HUES64 (cell line): ENCODE results near the gene YTHDF1.

ENCODE experiments used
- H3K27ac ChIP-seq: 2 replicates; pipeline ENCODE4 v1.7.0; 2013; ENCODE audit warnings: low read depth, low read length, inconsistent platforms
- H3K27me3 ChIP-seq: 2 replicates; pipeline ENCODE4 v1.6.1; 2013; ENCODE audit warnings: mild to moderate bottlenecking, low read length; ENCODE audit not compliant: insufficient read depth
- H3K36me3 ChIP-seq: 2 replicates; pipeline ENCODE4 v1.6.1; 2013; ENCODE audit warnings: mild to moderate bottlenecking, low read length; ENCODE audit not compliant: insufficient read depth
- H3K4me1 ChIP-seq: 2 replicates; pipeline ENCODE4 v1.6.1; 2013; ENCODE audit warnings: mild to moderate bottlenecking, low read length, moderate library complexity; ENCODE audit not compliant: insufficient read depth
- H3K4me3 ChIP-seq: 2 replicates; pipeline ENCODE4 v1.5.1; 2013; ENCODE audit warnings: mild to moderate bottlenecking, low read length, moderate library complexity
- H3K9ac ChIP-seq: 2 replicates; pipeline ENCODE4 v1.6.1; 2013; ENCODE audit warnings: mild to moderate bottlenecking, low read depth, low read length
- H3K9me3 ChIP-seq: 2 replicates; pipeline ENCODE4 v1.6.1; 2013; ENCODE audit warnings: low read depth, low read length; ENCODE audit not compliant: insufficient read depth
- WGBS: fragments of 150-250, 120-280 bp; methylation state at CpG from one replicate; pipeline ENCODE4 v1.1.7; 2013; ENCODE audit warnings: missing lambda C conversion rate; 5-methylcytosine and 5-hydroxymethylcytosine counted together

The YTHDF1 gene

DNA sequence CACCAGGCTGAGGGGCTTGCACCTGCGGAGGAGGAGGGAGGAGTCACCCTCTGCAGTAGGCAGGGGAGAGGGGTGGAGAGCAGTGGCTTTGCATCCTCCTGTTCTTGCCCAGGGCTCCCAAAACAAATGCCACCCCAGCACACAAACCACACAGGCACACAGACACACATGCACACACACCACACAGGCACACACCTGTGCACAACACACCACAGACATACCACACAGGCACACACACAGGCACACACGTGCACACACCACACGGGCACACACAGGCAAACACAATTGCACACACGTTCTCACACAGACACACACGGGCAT lies 26.6 kb downstream of the YTHDF1 start:
- no peaks in the 10 kb centered on the region for H3K9me3 ChIP-seq
- 88% methylated on average over 4 of the region's 5 CpGs for WGBS
- H3K4me3 ChIP-seq: no peak overlapping the region
- H3K9ac ChIP-seq: no peak overlapping the region
- H3K27me3 ChIP-seq: no peaks in the 10 kb centered on the region
- H3K36me3 ChIP-seq: no peaks in the 10 kb centered on the region
- no peak overlapping the region for H3K27ac ChIP-seq
- H3K4me1 ChIP-seq: peaks cover 4% of the 10 kb centered on the region; the same call in 1 of the 2 replicates

DNA sequence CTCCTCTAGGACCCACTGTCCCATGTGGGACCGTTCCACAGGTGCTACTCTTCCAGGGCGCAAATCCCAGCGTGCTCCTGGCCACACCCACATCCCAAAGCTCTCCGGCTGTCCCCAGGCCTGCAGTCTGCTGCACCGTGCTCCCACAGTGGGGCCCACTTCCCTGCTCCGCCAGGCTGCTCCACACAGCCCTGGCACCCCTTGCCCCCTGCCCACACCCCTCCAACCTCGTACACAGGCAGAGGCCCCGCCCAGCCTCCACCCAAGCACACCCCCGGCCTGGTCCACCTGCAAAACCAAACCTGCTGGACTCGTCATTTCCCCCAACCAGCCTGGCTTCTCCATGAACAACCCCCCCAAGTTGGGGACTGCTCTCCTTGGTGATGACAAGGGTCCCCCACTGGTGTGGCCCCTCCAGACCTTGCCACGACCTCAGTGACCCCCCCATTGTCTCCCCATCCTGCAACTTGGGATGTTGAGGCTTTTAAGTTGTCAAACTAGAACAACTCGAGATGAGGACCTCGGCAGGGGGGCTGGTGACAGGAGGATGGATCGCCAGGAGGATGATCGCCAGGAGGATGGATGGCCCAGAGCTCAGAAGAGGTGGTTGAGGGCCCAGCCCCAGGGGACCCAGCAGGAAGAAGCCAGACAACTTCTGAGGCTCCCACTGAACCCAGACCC lies 27.1 kb downstream of the YTHDF1 start:
- Histone ChIP-seq H3K9ac (no peak overlapping the region), H3K4me3 (no peak overlapping the region), H3K4me1 (no peaks in the 10 kb centered on the region), H3K36me3 (no peaks in the 10 kb centered on the region), H3K9me3 (no peaks in the 10 kb centered on the region), H3K27ac (no peak overlapping the region), H3K27me3 (no peaks in the 10 kb centered on the region)
- WGBS: 77% methylated on average over 15 of the region's 15 CpGs

DNA sequence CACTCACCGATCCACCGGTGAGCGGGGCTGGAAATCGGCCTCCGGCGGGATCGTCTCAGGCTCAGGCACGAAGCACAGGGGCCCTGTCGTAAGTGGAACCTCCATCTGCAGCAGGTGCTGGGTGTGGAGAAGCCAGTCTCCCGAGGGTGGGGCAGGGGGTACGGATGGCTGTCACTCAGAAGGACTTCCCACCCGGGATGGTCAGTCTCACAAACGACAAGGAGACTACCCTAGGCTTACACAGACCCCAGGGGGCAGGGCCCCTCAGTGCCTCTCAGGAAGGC lies 27.8 kb downstream of the YTHDF1 start:
- H3K9me3 ChIP-seq: no peaks in the 10 kb centered on the region
- no peak overlapping the region for H3K4me3 ChIP-seq
- no peak overlapping the region for H3K9ac ChIP-seq
- no peaks in the 10 kb centered on the region for H3K27me3 ChIP-seq
- H3K27ac ChIP-seq: no peak overlapping the region
- WGBS: 85% methylated on average over 13 of the region's 13 CpGs
- H3K4me1 ChIP-seq: no peaks in the 10 kb centered on the region
- H3K36me3 ChIP-seq: no peaks in the 10 kb centered on the region

- Histone ChIP-seq H3K4me1 (no peaks in the 10 kb centered on the region), H3K9me3 (no peaks in the 10 kb centered on the region), H3K36me3 (no peaks in the 10 kb centered on the region), H3K9ac (no peak overlapping the region), H3K4me3 (no peak overlapping the region), H3K27me3 (no peaks in the 10 kb centered on the region), H3K27ac (no peak overlapping the region)
- 88% methylated on average over 7 of the region's 7 CpGs for WGBS
Measured at GRCh38 chr20:63187338-63188158, 28.4 kb downstream of the YTHDF1 start.

DNA sequence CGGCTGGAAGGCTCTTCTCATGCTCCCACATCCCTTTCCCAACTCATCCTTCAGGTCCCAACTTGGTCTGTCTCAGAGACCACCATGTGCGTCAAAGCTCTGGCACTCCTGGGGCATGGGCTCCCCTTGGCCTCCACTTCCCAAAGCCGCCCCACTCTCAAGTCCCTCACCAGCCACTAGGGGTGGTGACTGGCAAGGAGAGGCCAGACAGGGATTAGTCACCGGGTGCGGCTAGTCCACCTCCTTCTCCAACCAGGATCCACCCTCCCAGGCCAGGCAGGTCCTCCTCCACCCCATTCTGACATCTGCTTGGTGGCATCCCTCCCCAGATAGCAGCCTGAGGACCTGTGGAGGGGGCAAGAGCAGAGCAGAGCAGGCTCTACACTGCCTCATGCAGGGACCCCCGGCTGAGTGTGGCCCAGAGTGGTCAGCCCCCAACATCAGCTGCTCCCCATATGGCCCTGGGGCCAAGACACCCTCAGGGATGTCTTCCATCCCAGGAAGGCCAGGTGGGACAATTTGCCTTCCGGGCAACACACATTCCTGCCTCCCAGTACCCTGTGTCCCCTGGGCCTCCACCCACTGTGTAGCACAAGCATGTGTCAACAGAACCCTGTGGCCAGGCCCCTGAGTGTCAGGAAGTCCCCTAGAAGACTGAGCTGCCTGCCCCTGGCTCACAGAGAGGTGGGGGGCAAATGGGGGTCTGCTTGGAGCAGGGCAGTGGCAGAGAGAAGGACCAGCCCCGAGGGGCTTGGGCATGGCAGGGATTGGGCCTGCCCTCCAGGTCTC lies 29.2 kb downstream of the YTHDF1 start:
- 90% methylated on average over 8 of the region's 8 CpGs for WGBS
- Histone ChIP-seq H3K4me3 (no peak overlapping the region), H3K36me3 (no peaks in the 10 kb centered on the region), H3K27ac (no peak overlapping the region), H3K9me3 (no peaks in the 10 kb centered on the region), H3K27me3 (peaks cover 2% of the 10 kb centered on the region; the same call in 1 of the 2 replicates), H3K4me1 (no peaks in the 10 kb centered on the region), H3K9ac (no peak overlapping the region)

GRCh38 chr20:63186084-63186483 lies 29.8 kb downstream of the YTHDF1 start:
- Histone ChIP-seq H3K27ac (no peak overlapping the region), H3K9me3 (no peaks in the 10 kb centered on the region), H3K27me3 (peaks cover 3% of the 10 kb centered on the region; the same call in 1 of the 2 replicates), H3K36me3 (no peaks in the 10 kb centered on the region), H3K9ac (no peak overlapping the region), H3K4me3 (no peak overlapping the region), H3K4me1 (no peaks in the 10 kb centered on the region)
- 91% methylated on average over 8 of the region's 8 CpGs for WGBS

DNA sequence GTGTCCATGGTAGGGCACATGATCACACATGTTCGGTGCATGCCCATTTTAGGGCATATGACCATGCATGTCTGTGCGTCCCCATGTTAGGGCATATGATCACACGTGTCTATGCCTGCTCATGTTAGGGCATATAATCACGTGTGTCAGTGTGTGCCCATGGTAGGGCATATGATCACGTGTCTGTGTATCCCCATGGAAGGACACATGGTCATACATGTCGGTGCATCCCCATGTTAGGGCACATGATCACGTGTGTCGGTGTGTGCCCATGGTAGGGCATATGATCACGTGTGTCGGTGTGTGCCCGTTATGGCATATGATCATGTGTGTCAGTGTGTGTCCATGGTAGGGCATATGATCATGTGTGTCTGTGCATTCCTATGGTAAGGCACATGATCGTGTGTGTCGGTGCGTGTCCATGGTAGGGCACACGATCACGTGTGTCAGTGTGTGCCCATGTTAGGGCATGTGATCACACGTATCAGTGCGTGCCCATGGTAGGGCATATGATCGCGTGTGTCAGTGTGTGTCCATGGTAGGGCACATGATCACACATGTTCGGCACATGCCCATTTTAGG lies 30.6 kb downstream of the YTHDF1 start:
- Histone ChIP-seq H3K9me3 (no peaks in the 10 kb centered on the region), H3K4me1 (no peaks in the 10 kb centered on the region), H3K27me3 (peaks cover 3% of the 10 kb centered on the region; the same call in 1 of the 2 replicates), H3K4me3 (no peak overlapping the region), H3K9ac (no peak overlapping the region), H3K27ac (no peak overlapping the region), H3K36me3 (no peaks in the 10 kb centered on the region)
- WGBS: 95% methylated on average over 21 of the region's 21 CpGs

- WGBS: 58% methylated on average over 13 of the region's 13 CpGs
- no peak overlapping the region for H3K4me3 ChIP-seq
- no peak overlapping the region for H3K27ac ChIP-seq
- peaks cover 18% of the 10 kb centered on the region for H3K27me3 ChIP-seq
- H3K9ac ChIP-seq: no peak overlapping the region
- no peaks in the 10 kb centered on the region for H3K36me3 ChIP-seq
- H3K4me1 ChIP-seq: peaks cover 8% of the 10 kb centered on the region
- no peaks in the 10 kb centered on the region for H3K9me3 ChIP-seq
Measured at GRCh38 chr20:63183422-63184146, 32.3 kb downstream of the YTHDF1 start.

DNA sequence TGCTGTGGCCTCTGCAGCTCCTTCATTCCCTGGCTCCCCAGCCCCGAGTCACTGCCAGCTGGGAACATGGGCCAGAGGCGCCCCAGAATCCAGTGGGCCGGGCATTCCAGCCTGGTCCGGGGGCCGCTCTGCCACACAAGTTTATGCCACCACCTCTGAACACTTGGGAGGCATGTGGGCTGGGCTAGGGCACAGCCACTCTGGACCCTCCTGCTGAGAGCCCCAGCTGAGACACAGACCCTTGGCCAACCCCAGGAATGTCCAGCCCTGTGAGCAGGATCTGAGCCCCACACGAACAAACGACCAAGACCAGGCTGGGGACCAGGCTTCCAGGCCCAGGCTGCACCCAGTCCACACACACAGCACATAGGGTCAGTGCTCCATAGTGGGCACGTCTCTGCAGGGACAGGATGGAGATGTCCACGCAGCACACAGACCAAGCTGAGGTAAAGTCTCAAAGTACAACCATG lies 33.0 kb downstream of the YTHDF1 start:
- Histone ChIP-seq H3K4me3 (no peak overlapping the region), H3K4me1 (peaks cover 8% of the 10 kb centered on the region), H3K36me3 (no peaks in the 10 kb centered on the region), H3K27me3 (peaks cover 23% of the 10 kb centered on the region), H3K9me3 (no peaks in the 10 kb centered on the region), H3K9ac (no peak overlapping the region), H3K27ac (no peak overlapping the region)
- 79% methylated on average over 9 of the region's 9 CpGs for WGBS

DNA sequence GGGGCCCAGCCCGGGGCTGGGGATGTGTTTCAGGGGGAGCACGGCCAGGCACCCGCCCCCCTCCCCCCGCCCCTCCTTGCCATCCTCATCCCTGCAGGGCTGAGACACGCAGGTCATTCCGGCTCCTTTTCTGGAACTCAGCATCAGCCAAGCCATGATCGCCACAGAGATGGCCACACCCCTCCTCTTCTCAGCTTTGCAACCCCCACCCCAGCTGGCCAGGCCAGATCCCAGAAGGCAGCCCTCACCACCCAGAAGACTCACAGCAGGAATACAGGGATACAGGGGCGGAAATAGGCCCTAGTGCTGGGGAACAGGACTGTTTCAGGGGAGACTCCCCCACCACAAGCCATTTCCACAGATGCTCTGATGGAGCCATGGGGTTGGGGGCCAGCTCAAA lies 33.5 kb downstream of the YTHDF1 start:
- H3K36me3 ChIP-seq: no peaks in the 10 kb centered on the region
- H3K4me1 ChIP-seq: peaks cover 8% of the 10 kb centered on the region
- no peak overlapping the region for H3K27ac ChIP-seq
- H3K27me3 ChIP-seq: peaks cover 29% of the 10 kb centered on the region
- no peaks in the 10 kb centered on the region for H3K9me3 ChIP-seq
- 79% methylated on average over 7 of the region's 8 CpGs for WGBS
- no peak overlapping the region for H3K4me3 ChIP-seq
- no peak overlapping the region for H3K9ac ChIP-seq
